GF-D8 (cell line): ENCODE measurements around the gene CHST3.

Source experiments
- DNase-seq: peaks from one replicate; lab custom pipeline; 2025; lab: John Stamatoyannopoulos, UW

The CHST3 gene

DNA sequence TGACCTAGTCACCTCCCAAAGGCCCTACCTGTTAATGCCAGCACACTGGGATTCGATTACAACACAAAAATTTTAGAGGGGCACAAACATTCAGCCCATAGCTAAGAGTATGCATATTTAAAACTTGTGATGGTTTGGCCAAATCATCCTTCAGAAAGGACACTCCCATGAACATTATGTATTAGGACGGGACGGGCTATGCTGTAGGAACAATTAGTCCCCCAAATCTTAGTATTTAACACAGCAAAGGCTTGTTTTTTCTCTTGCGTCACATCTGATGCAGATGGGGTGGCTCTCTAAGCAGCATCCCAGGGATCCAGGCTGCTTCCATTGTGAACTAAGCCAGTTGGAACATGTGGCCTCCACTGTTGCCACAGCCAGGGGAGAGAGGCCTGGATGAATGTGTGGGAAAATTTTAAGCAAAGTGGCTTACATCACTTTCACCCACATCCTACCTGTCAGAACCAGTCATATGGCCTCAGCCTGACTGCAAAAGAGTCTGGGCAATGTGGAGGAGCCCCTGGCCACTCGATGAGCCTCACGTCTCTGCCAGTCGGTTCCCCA lies 26.6 kb downstream of the CHST3 start:
- DNase-seq = no peak

DNA sequence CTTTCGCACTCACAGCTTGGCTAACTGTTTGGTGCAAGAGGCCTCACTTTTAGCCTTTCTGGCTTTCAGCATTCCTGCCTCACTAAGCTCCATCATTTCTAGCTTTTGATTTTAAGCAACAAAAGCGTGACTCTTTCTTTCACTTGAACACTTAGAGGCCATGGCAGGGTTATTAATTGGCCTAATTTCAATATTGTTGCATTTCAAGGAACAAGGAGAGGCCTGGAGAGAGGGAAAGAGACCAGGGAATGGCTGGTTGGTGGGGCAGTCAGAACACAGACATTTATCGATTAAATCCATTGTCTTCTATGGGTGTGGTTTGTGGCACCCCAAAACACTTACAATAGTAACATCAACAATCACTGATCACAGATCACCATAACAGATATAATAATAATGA lies 31.3 kb downstream of the CHST3 start:
- DNase-seq = no peak

DNA sequence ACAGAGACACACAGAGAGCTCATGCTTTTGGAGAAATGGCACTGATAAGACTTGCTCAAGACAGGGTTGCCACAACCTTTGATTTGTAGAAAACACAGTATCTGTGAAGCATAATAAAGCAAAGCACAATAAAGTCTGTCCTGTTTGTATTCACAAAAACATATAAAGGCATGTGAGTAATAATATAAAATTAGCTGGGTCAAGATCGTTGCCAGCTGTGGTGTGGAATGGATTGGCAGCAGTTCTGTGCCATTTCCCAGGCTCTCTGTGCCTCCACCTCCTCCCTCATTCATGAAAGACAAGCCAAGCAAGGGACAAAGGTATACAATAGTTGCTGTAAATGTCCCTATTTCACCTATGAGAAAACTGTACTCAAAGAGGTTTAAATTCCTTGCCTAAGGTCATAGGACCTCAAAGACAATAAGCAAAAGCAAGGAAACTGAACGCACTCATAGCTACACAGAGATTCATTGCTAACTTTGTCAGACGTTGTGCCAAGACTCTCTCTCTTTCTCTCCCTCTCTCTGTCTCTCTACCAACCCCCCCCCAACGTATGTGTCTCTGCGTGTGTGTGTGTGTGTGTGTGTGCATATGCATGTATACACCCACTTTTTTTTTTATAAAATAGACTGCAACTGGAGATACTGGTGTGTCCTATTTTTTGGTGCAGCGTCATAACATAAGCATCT lies 31.8 kb downstream of the CHST3 start:
- DNase-seq = no peak

DNA sequence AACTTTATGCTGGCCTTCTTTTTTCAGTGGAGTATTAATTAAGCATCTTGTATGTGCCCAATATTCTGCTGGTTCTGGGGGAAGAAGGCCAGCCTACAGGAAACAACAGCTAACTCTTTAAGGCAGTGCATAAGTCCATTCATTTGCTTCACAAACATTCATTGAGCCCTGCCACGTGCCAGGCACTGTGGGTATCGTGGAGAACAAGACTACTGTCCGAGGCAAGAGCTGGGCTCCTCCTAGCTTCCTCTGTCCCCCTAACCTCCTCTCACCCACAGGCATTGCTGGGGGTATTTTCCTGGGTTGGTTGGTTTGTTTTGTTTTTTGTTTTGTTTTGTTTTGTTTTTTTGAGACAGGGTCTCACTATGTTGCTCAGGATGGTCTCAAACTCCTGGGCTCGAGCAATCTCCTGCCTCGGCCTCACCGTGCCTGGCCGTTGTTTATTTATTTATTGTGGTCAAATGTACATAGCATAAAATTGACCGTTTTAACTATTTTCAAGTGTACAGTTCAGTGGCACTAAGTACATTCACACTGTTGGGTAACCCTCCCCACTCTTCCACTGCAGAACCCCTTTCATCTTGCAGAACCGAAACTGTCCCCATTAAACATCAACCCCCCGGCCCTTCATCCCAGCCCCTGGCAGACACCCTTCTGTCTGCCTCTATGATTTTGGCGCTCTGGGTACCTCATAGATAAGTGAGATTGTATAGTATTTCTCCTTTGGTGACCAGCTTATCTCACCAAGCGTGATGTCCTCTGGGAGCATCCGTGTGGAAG lies 32.6 kb downstream of the CHST3 start:
- DNase-seq = no peak

DNA sequence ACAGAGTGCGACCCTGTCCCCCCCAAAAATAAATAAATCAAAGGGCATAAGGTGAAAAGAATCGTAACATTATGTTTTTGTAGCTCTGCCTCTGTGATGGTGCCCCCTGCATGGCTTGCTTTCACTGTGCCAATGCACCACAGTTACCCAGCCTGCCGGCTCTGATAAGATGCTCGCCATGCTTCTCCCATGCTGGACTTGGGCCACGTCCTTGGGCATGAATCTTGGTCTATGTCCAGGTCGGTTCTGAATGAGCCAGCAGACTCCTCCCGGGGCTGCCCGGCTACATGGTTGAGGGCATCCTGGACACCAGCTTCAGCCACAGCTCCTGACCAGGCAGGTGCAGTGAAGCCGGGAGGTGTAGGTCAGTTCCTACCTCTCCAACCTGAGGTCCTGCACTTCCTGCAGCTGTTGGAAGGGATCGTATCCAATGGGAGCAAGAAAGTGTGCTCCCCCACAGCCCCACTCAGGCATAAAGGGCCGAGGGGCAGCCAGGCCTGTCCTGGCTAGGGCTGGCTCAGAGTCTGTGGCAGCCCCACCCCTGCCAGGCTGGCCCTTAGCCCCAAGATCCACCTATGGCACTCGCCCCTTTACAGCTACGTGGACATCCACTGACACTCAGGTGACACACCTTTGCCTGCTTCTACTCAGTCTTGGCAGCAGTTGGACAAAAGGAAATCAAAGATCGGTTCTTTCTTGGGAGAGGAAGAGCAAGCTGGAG lies 34.1 kb downstream of the CHST3 start:
- no peak for DNase-seq

DNA sequence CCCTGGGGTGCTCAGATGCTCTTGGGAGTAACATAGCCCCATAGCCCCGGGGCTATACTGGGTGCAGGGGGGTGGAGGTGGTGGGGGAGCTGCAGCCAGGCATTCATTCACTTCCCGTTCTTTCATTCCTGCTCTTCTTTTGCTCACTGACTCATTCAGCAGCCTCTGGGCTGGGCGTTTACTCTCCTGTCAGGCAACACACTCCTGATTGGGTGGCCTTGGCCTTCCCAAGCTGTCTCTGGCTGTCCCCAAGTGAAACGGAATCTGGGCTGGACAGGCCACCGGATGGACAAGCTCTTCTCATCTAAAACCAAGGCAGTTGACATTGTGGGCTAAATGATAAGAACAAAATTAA lies 34.6 kb downstream of the CHST3 start:
- DNase-seq = no peak

DNA sequence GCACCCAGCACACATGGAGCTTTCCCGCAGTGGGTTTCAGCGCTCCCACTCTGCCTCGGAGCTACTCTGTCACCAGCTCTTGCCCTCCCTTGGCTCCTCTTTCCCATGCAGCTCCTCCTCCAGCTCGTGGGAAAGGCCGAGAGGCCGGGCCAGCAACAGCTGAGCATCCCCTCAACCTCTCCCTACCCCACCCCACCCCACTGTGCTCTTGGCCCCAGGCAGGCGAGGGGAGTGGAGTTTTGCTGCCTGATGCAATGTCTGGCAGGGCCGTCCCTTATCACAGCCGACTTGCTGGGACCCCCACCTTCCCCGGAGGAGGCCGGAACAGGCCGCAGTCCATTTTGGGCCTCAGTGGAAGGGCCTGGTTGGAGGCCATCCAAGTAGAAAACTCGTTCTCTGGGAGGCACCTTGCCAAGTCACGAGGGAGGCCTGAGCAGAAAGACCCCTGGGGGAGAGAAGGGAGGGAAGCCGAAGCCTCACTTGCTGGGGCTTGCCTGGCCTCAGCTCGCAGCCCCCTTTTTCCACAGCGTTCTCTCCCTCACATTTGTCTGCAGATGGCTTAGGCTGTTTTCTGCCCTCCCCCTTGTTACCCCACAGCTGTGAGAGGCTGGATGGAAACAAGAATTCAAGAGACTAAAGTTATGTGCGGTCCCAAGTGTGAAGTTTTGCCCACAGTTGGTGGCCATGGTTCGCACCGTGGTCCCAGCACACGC lies 35.3 kb downstream of the CHST3 start:
- DNase-seq = no peak

DNA sequence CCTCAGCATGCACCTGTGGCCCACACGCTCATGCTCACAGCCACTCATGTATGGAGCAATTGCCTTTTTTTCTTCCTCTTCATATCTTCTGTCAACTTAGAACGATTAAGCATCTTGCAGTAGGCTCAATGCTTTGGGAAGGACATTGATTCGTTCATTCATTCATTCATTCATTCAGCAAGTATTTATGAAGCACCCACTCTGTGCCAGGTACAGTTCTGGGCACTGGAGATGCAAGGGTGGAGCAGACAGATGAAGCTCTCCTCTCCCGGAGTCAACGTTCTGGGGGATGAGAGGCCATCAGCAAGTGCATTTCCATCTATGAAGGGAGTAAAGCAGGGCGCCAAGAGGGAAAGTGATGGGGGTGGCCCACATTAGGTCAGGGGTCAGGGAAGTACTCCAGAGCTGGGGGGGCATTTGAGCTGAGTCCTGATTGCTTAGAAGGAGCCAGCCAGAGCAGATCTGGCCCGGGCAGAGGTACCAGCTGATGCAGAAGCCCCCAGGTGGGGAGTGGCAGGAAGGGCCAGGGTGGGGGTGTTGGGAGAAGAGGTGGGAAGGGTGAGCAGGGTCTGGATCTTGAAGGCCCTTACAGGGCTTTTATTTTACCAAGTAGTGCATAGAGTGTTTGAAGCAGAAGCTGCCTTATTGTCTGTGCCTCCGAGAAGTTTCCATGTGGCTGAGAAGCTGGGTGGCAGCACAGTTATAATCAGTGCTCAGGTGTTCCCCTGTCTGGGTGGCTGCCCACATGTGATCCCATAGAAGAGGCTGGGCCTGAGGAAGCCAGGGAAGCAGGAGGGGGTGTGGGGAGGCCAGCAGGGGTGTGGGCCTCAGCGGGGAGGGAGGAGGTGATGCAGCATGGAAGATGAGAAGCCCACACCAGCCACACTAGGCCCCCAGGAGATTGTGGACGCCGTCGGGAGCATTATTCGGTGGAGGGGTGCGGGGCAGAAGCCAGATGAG lies 36.2 kb downstream of the CHST3 start:
- DNase-seq = no peak

DNA sequence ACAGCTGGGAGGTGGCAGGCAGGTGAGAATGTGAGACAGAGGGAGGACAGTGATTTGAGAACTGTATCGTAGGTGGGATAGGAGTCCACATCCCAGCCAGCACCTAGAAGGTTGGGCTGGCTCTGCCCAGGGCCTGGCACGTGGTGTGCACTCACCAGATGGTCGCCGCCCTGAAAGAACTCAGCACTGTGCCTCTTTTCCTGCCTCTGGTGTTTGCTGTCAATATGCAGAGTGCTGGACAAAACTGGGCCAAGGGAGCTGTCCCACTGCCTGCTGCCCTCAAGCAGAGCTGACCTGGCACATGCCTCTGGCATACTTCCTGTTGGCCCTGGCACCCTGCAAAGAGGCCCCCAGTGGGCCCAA lies 36.8 kb downstream of the CHST3 start:
- DNase-seq = no peak

DNA sequence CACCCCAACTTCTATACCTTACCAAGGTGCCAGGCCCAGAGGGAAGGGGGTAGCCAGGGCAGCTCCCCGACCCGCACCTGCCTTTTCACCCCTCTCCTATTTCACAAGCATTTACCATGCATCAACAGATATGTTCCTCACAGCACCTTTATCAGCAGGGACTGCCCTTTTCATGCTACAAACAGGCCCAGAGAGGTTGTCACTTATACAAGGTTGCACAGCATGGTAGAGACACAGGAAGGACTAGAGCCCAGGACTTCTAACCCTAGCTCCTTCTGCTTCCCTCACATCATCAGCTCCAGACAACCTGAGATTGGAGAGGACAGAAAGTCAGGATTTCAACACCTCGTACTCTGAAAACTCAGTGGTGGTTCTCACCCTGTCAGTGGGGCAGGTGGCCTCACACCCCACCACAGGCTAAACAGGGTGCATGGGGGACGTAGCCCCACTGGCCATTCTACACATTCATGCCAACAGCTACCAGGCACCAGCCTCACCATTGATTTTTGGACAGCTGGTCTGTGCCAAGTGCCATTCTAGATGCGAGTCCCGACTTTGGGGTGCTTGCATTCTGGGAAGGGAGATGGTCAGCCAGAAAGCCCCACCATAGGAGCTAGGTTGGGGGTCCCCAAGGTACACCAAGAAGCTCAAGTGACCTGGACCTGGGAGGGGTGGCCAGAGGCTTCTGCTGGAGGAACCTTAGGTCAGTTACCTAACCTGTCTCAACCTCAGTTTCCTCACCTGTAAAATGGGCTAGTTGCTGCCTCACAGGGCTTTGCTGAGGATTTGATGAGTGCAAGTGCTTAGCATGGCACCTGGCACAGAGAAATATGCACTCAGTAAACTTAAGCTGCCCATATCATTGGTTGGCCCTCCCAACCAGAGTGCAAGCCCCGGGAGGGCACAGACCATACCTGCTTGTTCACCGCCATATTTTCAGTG lies 38.4 kb downstream of the CHST3 start:
- no peak for DNase-seq

DNA sequence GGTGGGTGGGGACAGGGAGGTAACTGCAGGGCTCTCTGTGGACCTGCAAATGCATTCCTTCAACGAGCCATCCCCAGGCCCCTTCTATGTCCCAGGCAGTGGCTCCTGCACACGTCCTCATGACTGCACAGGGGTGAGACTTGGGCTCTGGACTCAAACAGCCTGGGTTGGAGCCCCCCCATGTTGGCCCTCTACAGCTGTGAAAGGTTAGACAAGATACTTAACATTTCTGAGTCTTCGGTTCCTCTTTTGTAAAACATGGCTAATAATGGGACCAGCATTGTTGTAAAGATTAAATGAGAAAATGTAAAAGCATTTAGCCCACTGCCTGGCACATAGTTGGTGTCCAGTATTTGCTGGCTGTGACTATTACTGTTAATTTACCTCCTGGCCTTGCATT lies 41.8 kb downstream of the CHST3 start:
- no peak for DNase-seq

DNA sequence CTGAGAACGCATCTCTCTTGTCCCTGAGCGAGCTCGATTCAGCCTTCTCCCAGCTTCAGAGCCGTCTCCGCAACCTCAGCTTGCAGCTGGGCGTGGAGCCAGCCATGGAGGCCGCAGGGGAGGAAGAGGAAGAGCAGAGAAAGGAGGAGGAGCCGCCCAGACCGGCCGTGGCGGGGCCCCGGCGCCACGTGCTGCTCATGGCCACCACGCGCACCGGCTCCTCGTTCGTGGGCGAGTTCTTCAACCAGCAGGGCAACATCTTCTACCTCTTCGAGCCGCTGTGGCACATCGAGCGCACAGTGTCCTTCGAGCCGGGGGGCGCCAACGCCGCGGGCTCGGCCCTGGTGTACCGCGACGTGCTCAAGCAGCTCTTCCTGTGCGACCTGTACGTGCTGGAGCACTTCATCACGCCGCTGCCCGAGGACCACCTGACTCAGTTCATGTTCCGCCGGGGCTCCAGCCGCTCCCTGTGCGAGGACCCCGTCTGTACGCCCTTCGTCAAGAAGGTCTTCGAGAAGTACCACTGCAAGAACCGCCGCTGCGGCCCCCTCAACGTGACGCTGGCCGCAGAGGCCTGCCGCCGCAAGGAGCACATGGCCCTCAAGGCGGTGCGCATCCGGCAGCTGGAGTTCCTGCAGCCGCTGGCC lies 43.2 kb downstream of the CHST3 start:
- DNase-seq = no peak

DNA sequence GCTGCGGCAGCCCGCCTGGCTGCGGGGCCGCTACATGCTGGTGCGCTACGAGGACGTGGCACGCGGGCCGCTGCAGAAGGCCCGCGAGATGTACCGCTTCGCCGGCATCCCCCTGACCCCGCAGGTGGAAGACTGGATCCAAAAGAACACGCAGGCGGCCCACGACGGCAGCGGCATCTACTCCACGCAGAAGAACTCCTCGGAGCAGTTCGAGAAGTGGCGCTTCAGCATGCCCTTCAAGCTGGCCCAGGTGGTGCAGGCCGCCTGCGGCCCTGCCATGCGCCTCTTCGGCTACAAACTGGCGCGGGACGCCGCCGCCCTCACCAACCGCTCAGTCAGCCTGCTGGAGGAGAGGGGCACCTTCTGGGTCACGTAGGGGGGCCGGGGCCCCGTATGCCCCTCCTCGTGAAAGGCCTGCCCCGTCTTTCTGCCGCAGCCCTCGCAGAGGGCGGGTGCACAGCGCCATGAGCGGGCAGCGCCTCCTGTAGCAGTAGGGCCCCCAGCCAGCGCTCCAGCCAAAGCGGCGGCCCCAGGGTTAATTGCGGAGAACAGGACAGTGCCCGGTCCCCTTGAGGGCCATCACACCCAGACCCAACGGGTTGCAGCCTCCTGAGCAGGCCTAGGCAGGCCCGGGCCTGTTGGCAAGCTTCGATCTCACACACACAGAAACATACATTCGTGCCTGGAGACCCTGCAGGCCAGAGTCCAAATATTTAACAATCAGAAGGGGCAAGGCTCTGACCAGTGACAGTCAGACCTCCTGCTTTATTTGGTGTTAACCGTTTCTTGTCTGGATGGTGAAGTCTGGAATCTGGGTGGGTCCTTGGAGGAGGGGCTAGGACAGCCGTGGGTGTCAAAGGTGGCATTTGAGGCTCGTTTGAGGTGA lies 44.1 kb downstream of the CHST3 start:
- DNase-seq = no peak

DNA sequence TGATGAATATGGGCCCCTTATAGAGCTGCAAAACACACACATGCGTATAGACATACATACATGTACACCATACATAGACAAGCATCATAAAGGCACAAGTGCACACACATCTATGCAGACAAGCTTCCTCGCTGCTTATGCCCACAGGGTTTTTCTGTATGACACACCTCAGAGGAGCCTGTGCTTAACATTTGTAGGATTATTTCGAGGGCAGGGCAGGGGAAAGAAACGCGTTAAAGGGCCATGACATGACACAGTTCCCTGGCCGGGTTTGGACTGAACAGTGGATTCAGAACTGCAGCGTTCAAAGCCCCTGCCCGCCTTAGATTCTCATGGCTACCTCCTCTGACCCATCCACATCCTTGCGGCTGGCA lies 44.8 kb downstream of the CHST3 start:
- DNase-seq = no peak

DNA sequence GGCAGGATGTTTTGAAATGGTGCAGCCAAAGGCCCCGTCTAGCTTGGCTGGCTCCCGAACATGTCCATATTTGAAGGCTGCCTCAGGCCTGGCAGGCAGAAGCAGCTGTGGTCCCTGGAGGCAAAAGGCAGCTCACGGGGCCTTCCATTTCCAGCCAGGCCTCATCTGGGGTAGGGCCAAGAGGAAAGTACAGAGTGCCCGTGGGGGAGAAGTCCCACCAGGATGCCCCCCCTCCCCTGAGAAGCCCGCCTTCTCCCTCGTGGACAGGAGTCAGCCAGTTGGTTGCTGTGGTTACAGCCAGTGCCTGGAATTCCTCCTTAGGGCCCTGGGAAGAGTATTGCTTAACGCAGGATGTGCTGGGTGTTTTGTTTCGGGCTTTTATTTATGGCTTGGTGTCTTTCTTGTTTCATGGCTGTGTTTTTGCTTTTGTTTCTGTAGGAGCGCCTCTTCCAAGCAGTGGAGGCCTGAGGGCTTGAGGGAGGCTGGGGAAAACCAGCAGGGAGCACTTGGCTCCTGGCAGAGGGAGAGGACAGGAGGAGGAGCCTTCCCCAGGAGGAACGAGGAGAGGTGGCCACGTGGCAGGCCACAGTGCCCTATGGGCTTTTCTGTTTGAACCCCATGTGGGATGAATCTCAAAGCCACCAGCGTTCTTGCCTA lies 45.4 kb downstream of the CHST3 start:
- DNase-seq = no peak

DNA sequence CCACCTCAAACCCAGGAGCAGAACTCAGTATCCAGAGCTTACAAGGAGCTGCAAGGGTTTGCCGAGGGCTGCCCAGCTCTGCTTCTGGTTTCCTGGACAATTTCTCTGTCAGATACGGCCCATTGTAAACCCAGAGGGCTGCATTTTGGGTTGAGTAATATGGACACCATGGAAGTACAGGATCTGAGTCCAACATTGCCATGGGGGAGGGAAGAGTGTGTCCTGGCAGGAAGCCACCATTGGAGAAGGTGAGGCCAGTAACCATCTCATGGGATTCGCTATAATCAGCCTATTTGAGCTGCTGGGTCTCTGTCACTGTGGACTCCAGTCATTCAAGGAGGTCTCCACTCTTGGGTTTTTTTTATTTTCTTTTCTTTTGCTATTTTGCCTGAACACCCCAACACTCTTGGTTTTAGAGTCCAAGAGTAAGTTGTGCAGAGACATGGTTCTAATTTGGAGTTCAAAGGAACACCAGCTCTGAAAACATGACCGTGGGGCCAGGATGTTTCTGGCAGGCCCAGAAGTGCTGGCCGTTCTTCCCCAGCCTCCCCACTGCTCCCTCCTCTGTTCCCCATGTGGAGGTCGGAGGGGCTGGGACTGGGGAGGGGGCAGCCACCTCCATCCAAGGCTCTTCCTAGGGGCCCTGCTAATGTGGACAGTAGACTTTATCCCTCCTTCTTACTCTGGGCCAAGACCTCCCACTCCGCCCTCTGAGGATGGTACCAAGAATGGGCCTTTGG lies 46.2 kb downstream of the CHST3 start:
- no peak for DNase-seq

DNA sequence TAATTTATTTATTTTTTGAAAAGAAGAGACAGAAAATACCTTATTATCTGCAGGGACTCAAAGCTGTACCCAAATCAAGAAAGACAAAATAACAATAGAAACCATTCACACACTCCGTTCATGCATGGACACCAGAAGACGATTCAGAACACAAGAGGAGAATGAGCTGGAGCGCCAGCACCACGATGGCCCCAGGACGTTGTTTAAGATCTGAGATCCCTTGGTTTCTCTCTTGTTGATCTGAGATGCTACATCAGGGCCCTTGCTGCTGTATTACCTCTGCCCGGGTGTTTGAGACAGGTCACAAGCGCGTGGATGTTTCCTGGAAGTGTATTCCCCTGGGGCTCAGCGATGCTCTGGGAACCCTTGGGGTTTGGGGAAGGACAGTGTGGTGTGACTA lies 46.8 kb downstream of the CHST3 start:
- no peak for DNase-seq
